Skeletal muscle satellite cell (primary cell): Measurements from ENCODE around the gene CDH6.

ENCODE experiments used
- H3K27me3 ChIP-seq: 2 replicates; pipeline ENCODE4 v1.7.0; 2013; ENCODE audit warnings: low read length; ENCODE audit not compliant: control insufficient read depth, insufficient read depth
- H3K36me3 ChIP-seq: 2 replicates; pipeline ENCODE4 v1.7.0; 2013; ENCODE audit warnings: mild to moderate bottlenecking, control low read depth, low read length; ENCODE audit not compliant: insufficient read depth
- H3K4me1 ChIP-seq: 2 replicates; pipeline ENCODE4 v1.7.0; 2013; ENCODE audit warnings: low read length; ENCODE audit not compliant: control insufficient read depth, insufficient read depth
- H3K4me2 ChIP-seq: 2 replicates; pipeline ENCODE4 v1.7.0; 2013; ENCODE audit warnings: mild to moderate bottlenecking, low read length
- H3K4me3 ChIP-seq: 2 replicates; pipeline ENCODE4 v1.7.0; 2013; ENCODE audit warnings: low read length
- H3K9ac ChIP-seq: 2 replicates; pipeline ENCODE4 v1.7.0; 2013; ENCODE audit warnings: mild to moderate bottlenecking, low read depth, low read length, moderate library complexity
- H3K9me3 ChIP-seq: replicated peaks from 2 replicates; pipeline ENCODE4 v1.7.0; 2013; ENCODE audit warnings: mild to moderate bottlenecking, control low read depth, low read length

CDH6 gene

GRCh38 chr5:31333475-31333874 lies 140.0 kb downstream of the CDH6 start:
- Histone ChIP-seq H3K4me1 (no peaks in the 10 kb centered on the region), H3K36me3 (no peaks in the 10 kb centered on the region), H3K9ac (no peak overlapping the region), H3K27me3 (no peaks in the 10 kb centered on the region), H3K4me2 (no peak overlapping the region), H3K4me3 (no peak overlapping the region), H3K9me3 (no peaks in the 10 kb centered on the region)

DNA sequence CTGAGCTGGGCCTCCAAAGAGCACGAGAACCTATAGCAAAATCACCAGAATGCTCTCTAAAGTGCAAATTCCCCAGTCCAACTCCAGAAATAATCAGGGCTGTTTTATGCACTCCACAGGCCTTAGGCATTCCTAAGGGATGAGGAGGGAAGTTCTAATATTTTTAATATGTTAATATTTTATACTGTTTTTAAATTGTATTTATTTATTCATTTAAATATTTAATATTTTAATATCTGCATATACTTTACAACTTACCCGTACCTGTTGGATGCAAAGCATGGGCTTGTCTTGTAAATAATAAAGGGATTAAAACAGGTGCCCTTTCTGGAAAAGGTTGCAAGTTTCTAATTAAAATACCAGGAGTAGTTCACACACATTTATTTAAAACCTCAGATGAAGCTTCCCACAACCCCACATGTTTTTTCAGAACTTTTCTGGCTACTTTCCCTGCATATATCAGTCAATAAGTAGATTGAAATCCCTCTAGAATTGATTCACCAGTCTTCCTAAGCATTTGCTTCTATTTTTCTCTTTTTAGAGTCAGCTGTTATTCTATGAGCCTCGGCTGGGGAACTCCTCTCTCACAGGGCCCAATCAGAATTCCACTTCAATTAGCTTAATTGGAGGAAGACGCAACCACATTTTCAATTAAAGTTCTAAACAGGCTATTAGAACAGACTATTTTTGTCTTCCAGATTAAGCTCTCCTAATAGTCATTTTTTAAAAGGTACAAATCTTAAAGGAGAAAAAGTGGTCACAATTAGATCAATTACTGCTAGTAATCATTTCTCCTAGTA lies 140.8 kb downstream of the CDH6 start:
- H3K9me3 ChIP-seq = no peaks in the 10 kb centered on the region
- no peaks in the 10 kb centered on the region for H3K36me3 ChIP-seq
- no peak overlapping the region for H3K4me3 ChIP-seq
- H3K4me1 ChIP-seq = no peaks in the 10 kb centered on the region
- H3K27me3 ChIP-seq = no peaks in the 10 kb centered on the region
- no peak overlapping the region for H3K4me2 ChIP-seq
- no peak overlapping the region for H3K9ac ChIP-seq

DNA sequence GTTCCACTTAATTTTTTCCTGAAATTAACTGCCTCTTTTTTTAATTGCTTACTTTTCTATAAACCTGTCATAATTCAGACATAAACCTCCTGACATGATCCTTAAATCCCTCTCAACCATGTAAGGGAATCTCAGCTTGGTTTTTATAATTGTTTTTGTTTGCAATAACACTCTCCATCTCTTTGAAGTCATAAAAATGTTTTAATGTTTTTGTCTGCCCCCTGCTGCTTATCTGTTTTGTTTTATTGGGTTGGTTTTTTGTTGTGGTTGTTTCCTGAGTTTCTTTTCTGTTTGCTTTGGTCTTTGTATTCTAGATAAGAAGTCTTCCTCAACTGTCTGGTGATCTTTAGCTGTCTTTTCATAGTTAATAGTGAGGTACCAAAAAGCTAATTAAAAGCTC lies 142.0 kb downstream of the CDH6 start:
- no peak overlapping the region for H3K4me3 ChIP-seq
- H3K9ac ChIP-seq = no peak overlapping the region
- H3K4me1 ChIP-seq = no peaks in the 10 kb centered on the region
- H3K4me2 ChIP-seq = no peak overlapping the region
- H3K9me3 ChIP-seq = no peaks in the 10 kb centered on the region
- H3K27me3 ChIP-seq = no peaks in the 10 kb centered on the region
- no peaks in the 10 kb centered on the region for H3K36me3 ChIP-seq

DNA sequence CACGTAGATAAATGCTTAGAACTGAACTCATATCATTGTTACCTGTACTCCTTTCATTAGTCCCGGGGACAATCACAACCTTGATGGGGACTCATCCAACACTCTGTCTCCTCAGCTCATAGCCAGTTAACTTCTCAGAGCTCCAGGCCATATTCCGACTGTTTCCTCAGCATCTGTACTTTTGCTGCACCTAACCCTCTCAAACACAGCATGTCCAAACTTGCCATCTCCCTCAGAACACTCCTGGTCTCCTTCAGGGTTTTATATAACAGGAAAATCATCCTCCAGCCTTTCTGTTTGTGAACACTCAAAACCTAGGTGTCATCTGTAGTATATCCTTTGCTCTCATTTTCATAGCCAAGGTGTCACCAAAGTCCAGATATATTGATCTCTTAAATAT lies 150.5 kb downstream of the CDH6 start:
- Histone ChIP-seq H3K36me3 (no peaks in the 10 kb centered on the region), H3K9ac (no peak overlapping the region), H3K4me3 (no peak overlapping the region), H3K9me3 (no peaks in the 10 kb centered on the region), H3K4me2 (no peak overlapping the region), H3K27me3 (peaks cover 5% of the 10 kb centered on the region), H3K4me1 (no peaks in the 10 kb centered on the region)

DNA sequence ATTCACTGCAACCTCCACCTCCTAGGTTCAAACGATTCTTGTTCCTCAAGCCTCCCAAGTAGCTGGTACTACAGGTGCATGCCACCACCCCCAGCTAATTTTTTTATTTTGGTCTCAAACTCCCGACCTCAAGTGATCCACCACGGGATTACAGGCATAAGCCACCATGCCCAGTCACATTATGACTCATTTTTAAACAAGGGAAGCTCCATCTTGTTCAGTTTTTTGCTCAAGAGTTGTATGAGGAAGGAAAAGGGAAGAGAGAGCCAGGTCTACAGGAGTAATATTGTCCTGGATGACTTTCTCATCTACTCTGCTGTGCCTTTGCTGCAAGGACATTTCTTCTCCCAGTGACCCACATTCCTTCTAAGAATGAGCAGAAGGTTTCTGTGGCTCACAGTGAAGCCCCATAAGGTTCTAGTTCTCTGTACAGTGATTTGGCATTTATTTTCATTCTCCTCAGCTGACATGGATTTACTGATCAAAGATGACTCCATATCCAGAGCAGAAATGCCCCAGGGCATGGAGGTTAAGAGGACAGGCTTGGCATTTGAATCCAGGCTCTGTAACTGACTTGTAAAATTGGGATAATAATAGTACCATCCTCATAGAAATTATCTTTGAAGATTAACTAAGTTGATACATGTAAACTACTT lies 153.5 kb downstream of the CDH6 start:
- H3K4me3 ChIP-seq = no peak overlapping the region
- H3K9ac ChIP-seq = no peak overlapping the region
- no peak overlapping the region for H3K4me2 ChIP-seq
- no peaks in the 10 kb centered on the region for H3K27me3 ChIP-seq
- H3K9me3 ChIP-seq = no peaks in the 10 kb centered on the region
- H3K36me3 ChIP-seq = no peaks in the 10 kb centered on the region
- H3K4me1 ChIP-seq = no peaks in the 10 kb centered on the region

GRCh38 chr5:31347552-31347905 lies 154.0 kb downstream of the CDH6 start:
- Histone ChIP-seq H3K4me3 (no peak overlapping the region), H3K27me3 (no peaks in the 10 kb centered on the region), H3K4me1 (no peaks in the 10 kb centered on the region), H3K9me3 (no peaks in the 10 kb centered on the region), H3K36me3 (no peaks in the 10 kb centered on the region), H3K4me2 (no peak overlapping the region), H3K9ac (no peak overlapping the region)

GRCh38 chr5:31350395-31350794 lies 156.9 kb downstream of the CDH6 start:
- Histone ChIP-seq H3K4me3 (no peak overlapping the region), H3K9me3 (no peaks in the 10 kb centered on the region), H3K9ac (no peak overlapping the region), H3K36me3 (no peaks in the 10 kb centered on the region), H3K27me3 (no peaks in the 10 kb centered on the region), H3K4me1 (no peaks in the 10 kb centered on the region), H3K4me2 (no peak overlapping the region)

DNA sequence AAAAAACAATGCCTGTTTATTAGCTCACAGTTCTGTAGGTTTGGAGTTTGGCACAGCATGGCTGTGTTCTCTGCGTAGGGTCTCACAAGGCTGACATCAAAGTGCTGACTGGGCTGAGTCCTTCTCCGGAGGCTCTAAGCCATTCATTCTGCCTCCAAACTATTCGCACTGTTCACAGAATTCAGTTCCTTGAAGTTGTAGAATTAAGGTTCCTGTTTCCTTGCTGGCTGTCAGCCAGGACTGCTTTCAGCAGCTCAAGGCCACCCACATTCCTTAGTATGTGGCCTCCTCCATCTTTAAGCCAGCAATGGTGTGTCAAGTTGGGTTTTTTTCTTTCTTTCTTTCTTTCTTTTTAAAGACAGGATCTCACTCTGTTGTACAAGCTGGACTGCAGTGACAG lies 161.9 kb downstream of the CDH6 start:
- Histone ChIP-seq H3K36me3 (no peaks in the 10 kb centered on the region), H3K9ac (no peak overlapping the region), H3K27me3 (no peaks in the 10 kb centered on the region), H3K9me3 (no peaks in the 10 kb centered on the region), H3K4me1 (no peaks in the 10 kb centered on the region), H3K4me2 (no peak overlapping the region), H3K4me3 (no peak overlapping the region)

DNA sequence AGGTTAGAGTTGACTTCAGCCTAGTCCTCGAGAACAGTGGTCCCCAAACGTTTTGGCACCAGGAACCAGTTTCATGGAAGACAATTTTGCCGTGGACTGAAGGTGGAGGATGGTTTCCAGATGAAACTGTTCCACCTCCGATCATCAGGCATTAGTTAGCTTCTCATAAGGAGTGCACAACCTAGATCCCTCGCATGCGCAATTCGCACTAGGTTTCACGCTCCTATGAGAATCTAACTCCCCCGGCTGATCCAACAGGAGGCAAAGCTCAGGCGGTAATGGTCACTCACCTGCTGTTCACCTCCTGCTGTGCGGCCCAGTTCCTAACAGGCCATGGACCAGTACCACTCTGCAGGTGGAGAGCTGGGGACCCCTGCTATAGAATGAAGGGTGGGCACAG lies 163.6 kb downstream of the CDH6 start:
- Histone ChIP-seq H3K36me3 (no peaks in the 10 kb centered on the region), H3K4me3 (no peak overlapping the region), H3K4me1 (peaks cover 15% of the 10 kb centered on the region), H3K9ac (no peak overlapping the region), H3K4me2 (no peak overlapping the region), H3K9me3 (no peaks in the 10 kb centered on the region), H3K27me3 (no peaks in the 10 kb centered on the region)

DNA sequence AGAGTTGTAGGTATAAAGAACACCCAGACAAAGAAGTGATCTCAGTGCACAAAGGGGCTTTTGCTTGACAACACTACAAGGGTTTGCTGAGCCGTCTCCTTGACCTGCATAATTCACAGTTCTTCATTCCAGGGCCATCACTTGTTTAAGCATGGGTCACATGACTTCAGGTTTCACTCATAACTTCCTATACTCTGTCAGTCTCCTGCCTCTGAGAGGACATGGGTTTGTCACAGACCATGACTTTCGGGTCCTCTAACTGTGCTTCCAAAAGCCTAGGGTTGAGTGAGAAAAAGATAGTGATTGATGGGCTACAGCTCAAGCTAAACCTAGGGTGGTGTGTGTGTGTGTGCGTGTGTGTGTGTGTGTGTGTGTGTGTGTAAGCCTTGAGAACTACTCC lies 166.4 kb downstream of the CDH6 start:
- Histone ChIP-seq H3K27me3 (no peaks in the 10 kb centered on the region), H3K9ac (no peak overlapping the region), H3K4me2 (no peak overlapping the region), H3K36me3 (no peaks in the 10 kb centered on the region), H3K4me3 (no peak overlapping the region), H3K9me3 (no peaks in the 10 kb centered on the region), H3K4me1 (peaks cover 44% of the 10 kb centered on the region)

- no peak overlapping the region for H3K4me2 ChIP-seq
- peak overlapping the region; percentile 45 for H3K9ac ChIP-seq
- H3K27me3 ChIP-seq = no peaks in the 10 kb centered on the region
- H3K36me3 ChIP-seq = no peaks in the 10 kb centered on the region
- H3K4me3 ChIP-seq = peak overlapping the region; percentile 7
- peaks cover 54% of the 10 kb centered on the region for H3K4me1 ChIP-seq
- H3K9me3 ChIP-seq = no peaks in the 10 kb centered on the region
These were observed 167.7 kb downstream of the CDH6 start for GRCh38 chr5:31361234-31361633.
